Mesothelial cell of epicardium (in vitro differentiated cells): ENCODE results near the gene SAFB2. TPM values are rescaled to one million over a fixed set of nuclear protein-coding genes. Genes with fewer than 3 reads are reported as not detected.

Experiments
- DNase-seq, 2 experiments: peaks; one replicate each; pipeline ENCODE4 v3.0.0; 2021; ENCODE audit warnings: low spot score in 2 of 2; ENCODE audit not compliant: unreplicated experiment in 2 of 2
- H3K27ac Mint-ChIP-seq: 2 replicates; pipeline ENCODE4 v1.8.0; 2021; ENCODE audit warnings: mixed read lengths
- H3K27me3 Mint-ChIP-seq: 2 replicates; pipeline ENCODE4 v1.8.0; 2021; ENCODE audit warnings: low read depth, mixed read lengths
- H3K36me3 Mint-ChIP-seq: 2 replicates; pipeline ENCODE4 v1.8.0; 2021; ENCODE audit warnings: mixed read lengths
- H3K4me1 Mint-ChIP-seq: 2 replicates; pipeline ENCODE4 v1.8.0; 2021; ENCODE audit warnings: mixed read lengths
- H3K4me3 Mint-ChIP-seq: 2 replicates; pipeline ENCODE4 v1.8.0; 2021; ENCODE audit warnings: mild to moderate bottlenecking, moderate library complexity, mixed read lengths
- H3K9me3 Mint-ChIP-seq: 2 replicates; pipeline ENCODE4 v1.8.0; 2021; ENCODE audit warnings: mixed read lengths
- CTCF ChIP-seq: fragments of 200-600 bp; sonication (generic); IDR thresholded peaks from one replicate; pipeline ENCODE4 v1.5.0; 2021; ENCODE audit warnings: antibody characterized with exemption; ENCODE audit not compliant: unreplicated experiment
- total RNA-seq: library from RNA; stranded (reverse); gene quantifications from 3 replicates; pipeline ENCODE4 v1.2.1, GENCODE V29; 2021

Gene SAFB2
- total RNA-seq, 1 donor from 2014 or later = 78.4 TPM

GRCh38 chr19:5595129-5595528, 27.4 kb downstream of the SAFB2 start:
- Mint-ChIP-seq H3K27me3 (no peaks in the 10 kb centered on the region), H3K4me3 (no peak overlapping the region), H3K4me1 (no peaks in the 10 kb centered on the region), H3K36me3 (peaks cover 53% of the 10 kb centered on the region), H3K27ac (no peak overlapping the region), H3K9me3 (no peaks in the 10 kb centered on the region)
- no peak for TF ChIP-seq CTCF
- no peak for DNase-seq

GRCh38 chr19:5594521-5594950, 28.0 kb downstream of the SAFB2 start:
- DNase-seq = no peak
- H3K27me3 Mint-ChIP-seq = no peaks in the 10 kb centered on the region
- H3K9me3 Mint-ChIP-seq = no peaks in the 10 kb centered on the region

DNA sequence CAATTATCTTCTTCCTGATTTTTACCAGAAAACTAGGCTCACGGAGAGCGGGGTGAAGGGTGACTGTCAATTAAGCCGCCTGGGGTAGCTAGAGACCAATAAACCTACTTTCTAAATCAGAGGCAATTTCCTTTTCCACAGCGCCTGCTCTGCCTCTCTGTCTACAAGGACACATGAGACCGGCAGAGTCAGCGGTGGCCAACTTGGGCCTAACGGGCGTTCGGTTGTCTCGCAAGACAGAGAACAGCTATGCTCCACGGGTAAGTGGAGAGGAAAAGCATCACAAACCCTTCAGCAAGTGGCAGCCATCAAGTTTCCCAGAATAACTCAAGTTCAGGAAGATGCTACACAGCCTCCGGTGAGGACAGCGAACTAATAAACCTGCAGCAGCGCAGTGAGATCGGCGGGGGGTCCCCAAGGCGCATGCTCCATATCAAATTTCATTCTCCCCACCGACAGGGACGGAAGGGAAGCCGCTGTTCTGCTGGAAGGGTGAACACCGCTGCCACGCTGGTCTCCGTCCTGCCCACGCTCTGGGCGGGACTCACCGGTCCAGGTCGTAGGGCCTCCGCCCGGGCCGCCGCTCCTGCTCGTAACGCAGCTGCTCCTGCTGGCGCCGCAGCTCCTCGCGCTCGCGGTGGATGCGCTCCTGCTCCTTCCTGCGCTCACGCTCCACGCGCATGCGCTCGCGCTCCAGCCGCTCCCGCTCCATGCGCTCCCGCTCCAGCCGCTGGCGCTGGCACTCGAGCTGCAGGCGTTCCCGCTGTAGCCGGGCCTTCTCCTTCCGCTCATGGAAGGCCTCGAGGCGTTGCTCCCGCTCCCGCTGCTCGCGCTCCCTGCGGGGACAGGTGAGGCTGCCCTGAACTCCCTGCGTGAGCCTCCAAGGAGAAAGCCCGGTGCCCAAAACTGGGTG, 29.0 kb downstream of the SAFB2 start:
- H3K9me3 Mint-ChIP-seq = no peaks in the 10 kb centered on the region
- no peak overlapping the region for H3K4me3 Mint-ChIP-seq
- peaks cover 48% of the 10 kb centered on the region for H3K36me3 Mint-ChIP-seq
- DNase-seq = no peak
- no peaks in the 10 kb centered on the region for H3K4me1 Mint-ChIP-seq
- H3K27me3 Mint-ChIP-seq = no peaks in the 10 kb centered on the region
- no peak for TF ChIP-seq CTCF
- H3K27ac Mint-ChIP-seq = no peak overlapping the region

More at GRCh38 chr19:5594521-5594950, 28.0 kb downstream of the SAFB2 start:
- Mint-ChIP-seq H3K4me1 (no peaks in the 10 kb centered on the region), H3K27ac (no peak overlapping the region), H3K36me3 (peaks cover 49% of the 10 kb centered on the region), H3K4me3 (no peak overlapping the region)
- no peak for TF ChIP-seq CTCF

DNA sequence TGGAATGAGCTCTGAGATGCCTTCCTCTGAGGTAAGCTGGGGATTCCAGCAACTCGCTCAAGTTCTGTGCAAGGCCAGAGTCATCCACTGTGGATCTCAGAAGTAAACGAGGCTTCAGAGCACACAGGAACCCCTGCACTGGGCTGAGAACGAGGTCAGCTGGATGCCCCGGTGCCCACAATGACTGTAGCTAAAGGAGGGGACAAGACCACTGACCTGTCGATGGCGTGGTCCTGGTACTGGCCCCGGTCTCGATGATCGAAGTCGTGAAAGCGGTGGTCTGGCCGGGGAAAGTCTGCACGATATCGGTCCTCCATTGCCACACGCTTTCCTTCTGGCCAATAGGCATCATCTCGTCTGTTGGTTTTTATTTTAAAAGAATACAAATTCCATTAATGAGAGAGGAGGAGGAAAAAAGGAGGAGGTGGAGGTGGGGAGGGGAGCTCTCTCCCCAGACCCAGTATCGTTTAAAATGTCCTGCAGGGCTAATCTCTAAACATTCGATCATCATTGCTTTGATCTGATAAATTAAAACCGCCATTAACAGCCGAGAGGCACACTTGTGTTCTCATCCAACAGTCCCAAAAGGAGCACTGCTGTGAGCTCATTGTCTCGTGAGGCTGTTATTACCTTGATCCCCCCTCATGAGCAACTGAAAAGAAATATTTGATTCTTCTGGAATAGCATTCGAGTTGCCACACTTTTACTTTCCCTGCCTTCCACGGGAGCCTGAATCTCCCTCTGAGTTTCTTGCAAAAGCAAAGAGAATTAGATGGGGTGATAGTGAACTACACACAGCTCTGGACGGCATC, 29.8 kb downstream of the SAFB2 start:
- DNase-seq = no peak
- H3K27ac Mint-ChIP-seq = no peak overlapping the region
- H3K4me3 Mint-ChIP-seq = no peak overlapping the region
- peaks cover 50% of the 10 kb centered on the region for H3K36me3 Mint-ChIP-seq
- H3K9me3 Mint-ChIP-seq = no peaks in the 10 kb centered on the region
- H3K4me1 Mint-ChIP-seq = no peaks in the 10 kb centered on the region
- H3K27me3 Mint-ChIP-seq = no peaks in the 10 kb centered on the region
- no peak for TF ChIP-seq CTCF

DNA sequence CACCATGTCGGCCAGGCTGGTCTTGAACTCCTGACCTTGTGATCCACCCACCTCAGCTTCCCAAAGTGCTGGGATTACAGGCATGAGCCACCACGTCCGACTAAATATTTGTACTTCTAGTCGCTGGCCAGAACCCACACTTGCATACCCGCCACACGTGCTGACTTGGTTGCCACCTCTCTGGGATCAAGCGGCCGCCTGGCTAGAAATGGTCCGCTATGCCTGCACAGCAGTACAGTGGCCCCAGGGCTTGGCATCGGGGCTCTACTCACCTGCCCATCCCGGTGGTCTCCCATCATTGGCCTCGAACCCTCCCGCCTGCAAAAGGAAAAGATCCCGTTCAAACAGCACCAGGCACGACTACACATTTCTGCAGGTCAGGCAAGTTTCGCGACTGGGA, 31.1 kb downstream of the SAFB2 start:
- Mint-ChIP-seq H3K36me3 (peaks cover 46% of the 10 kb centered on the region), H3K9me3 (no peaks in the 10 kb centered on the region), H3K27me3 (no peaks in the 10 kb centered on the region), H3K4me1 (peaks cover 3% of the 10 kb centered on the region), H3K27ac (no peak overlapping the region), H3K4me3 (no peak overlapping the region)
- no peak for TF ChIP-seq CTCF
- DNase-seq = no peak
